OCI-LY7 (cell line): ENCODE data around the gene SIRT5.

Source experiments
- CTCF ChIP-seq: fragments of 200-600 bp; sonication (generic); conservative IDR thresholded peaks from 2 replicates; pipeline ENCODE4 v1.5.1; 2014; ENCODE audit warnings: mild to moderate bottlenecking, antibody characterized with exemption, low read length, moderate library complexity, mixed read lengths
- EZH2phosphoT487 ChIP-seq: fragments of 200-600 bp; sonication (generic); IDR thresholded peaks from 2 replicates; pipeline ENCODE4 v1.6.1; 2018; ENCODE audit warnings: low read depth, borderline replicate concordance, mild to moderate bottlenecking, mixed run types, antibody characterized with exemption, low read length, moderate library complexity, mixed read lengths

DNA sequence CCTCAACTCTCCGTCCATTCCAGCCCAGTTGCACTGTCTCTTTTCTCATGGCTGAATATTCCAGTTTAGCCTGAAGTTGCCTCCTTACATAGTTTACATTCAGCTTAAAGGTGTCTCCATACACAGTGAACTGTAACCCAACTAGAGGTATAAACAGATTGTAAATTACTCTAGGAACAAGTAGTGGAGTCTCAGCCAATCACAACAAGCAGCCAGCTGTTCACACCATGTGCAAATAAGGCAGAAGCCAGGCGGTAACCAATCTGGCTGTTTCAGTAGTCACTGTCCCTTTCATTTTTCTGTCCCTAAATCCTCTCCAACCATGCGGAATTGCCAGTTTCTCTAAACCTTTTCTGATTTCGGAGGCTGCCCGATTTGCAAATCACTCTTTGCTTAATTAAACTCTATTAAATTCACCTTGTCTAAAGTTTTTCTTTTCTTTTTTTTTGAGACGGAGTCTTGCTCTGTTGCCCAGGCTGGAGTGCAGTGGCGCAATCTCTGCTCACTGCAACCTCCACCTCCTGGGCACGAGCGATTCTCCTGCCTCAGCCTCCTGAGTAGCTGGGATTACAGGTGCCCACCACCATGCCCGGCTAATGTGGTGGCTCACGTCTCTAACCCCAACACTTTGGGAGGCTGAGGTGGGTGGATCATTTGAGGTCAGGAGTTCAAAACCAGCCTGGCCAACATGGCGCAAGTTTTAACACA lies 49.4 kb upstream of the SIRT5 start:
- TF ChIP-seq CTCF (no peak), EZH2phosphoT487 (no peak)
